ENCODE results near the gene FAM169A.

Gene FAM169A

GRCh38 chr5:74833537-74834266, 32.5 kb downstream of the FAM169A start:
- DNase-seq (ENCODE audit: low read depth, low spot score), result no peak
- TF ChIP-seq CTCF (IDR thresholded peaks at IDR 0.05; ENCODE audit: low read depth, low read length), result no peak
- in situ Hi-C loops (cut with HindIII; ENCODE audit: low sequenced_read_pairs), result no loop called here
- H3K4me3 ChIP-seq (ENCODE audit: low read depth, low read length), result no peak overlapping the region

- in situ Hi-C loops (cut with HindIII; ENCODE audit: low sequenced_read_pairs), result no loop called here
- no peak for DNase-seq (ENCODE audit: low read depth, low spot score)
- TF ChIP-seq CTCF (IDR thresholded peaks at IDR 0.05; ENCODE audit: low read depth, low read length), result no peak
- H3K4me3 ChIP-seq (ENCODE audit: low read depth, low read length), result no peak overlapping the region
These were observed 36.8 kb downstream of the FAM169A start for GRCh38 chr5:74829413-74829812.

- in situ Hi-C loops (cut with HindIII; ENCODE audit: low sequenced_read_pairs), result no loop called here
- no peak for TF ChIP-seq CTCF (IDR thresholded peaks at IDR 0.05; ENCODE audit: low read depth, low read length)
- no peak overlapping the region for H3K4me3 ChIP-seq (ENCODE audit: low read depth, low read length)
- no peak for DNase-seq (ENCODE audit: low read depth, low spot score)
These were observed 43.9 kb downstream of the FAM169A start for GRCh38 chr5:74822288-74822687.

GRCh38 chr5:74816875-74817274, 49.3 kb downstream of the FAM169A start:
- no peak for TF ChIP-seq CTCF (IDR thresholded peaks at IDR 0.05; ENCODE audit: low read depth, low read length)
- in situ Hi-C loops (cut with HindIII; ENCODE audit: low sequenced_read_pairs), result no loop called here
- DNase-seq (ENCODE audit: low read depth, low spot score), result no peak
- no peak overlapping the region for H3K4me3 ChIP-seq (ENCODE audit: low read depth, low read length)

- TF ChIP-seq CTCF (IDR thresholded peaks at IDR 0.05; ENCODE audit: low read depth, low read length), result no peak
- no peak for DNase-seq (ENCODE audit: low read depth, low spot score)
- in situ Hi-C loops (cut with HindIII; ENCODE audit: low sequenced_read_pairs), result no loop called here
- no peak overlapping the region for H3K4me3 ChIP-seq (ENCODE audit: low read depth, low read length)
These were observed 55.3 kb downstream of the FAM169A start for GRCh38 chr5:74810915-74811314.

GRCh38 chr5:74801941-74802340, 64.2 kb downstream of the FAM169A start:
- H3K4me3 ChIP-seq (ENCODE audit: low read depth, low read length), result no peak overlapping the region
- no peak for DNase-seq (ENCODE audit: low read depth, low spot score)
- TF ChIP-seq CTCF (IDR thresholded peaks at IDR 0.05; ENCODE audit: low read depth, low read length), result no peak
- in situ Hi-C loops (cut with HindIII; ENCODE audit: low sequenced_read_pairs), result no loop called here
